ENCODE measurements around the gene AFDN.

The AFDN gene

GRCh38 chr6:167956983-167957492 lies 130.3 kb downstream of the AFDN start:
- H2AFZ ChIP-seq (ENCODE audit: low read depth, low read length, severe bottlenecking), result no peak overlapping the region
- H3K27ac ChIP-seq (ENCODE audit: low read depth, low read length), result no peak overlapping the region
- no peak for TF ChIP-seq EZH2phosphoT487 (conservative IDR thresholded peaks at IDR 0.05; ENCODE audit: low read length)
- no peak for TF ChIP-seq CTCF (IDR thresholded peaks at IDR 0.05; ENCODE audit: insufficient read depth, low read length, poor library complexity, severe bottlenecking)
- no peak overlapping the region for H3K9ac ChIP-seq (ENCODE audit: low read length)
- H3K9me2 ChIP-seq (replicated peaks; ENCODE audit: insufficient read depth, low read length), result no peaks in the 10 kb centered on the region
- no peak overlapping the region for H3K4me2 ChIP-seq (ENCODE audit: low read depth, low read length, poor library complexity, severe bottlenecking)
- no peaks in the 10 kb centered on the region for H4K20me1 ChIP-seq (ENCODE audit: low read depth, low read length)
- H3K9me3 ChIP-seq (ENCODE audit: insufficient read depth, low read length), result no peaks in the 10 kb centered on the region
- H3K36me3 ChIP-seq (ENCODE audit: low read length), result no peaks in the 10 kb centered on the region
- no peaks in the 10 kb centered on the region for H3K79me2 ChIP-seq (ENCODE audit: insufficient read depth, low read length)
- H3F3A ChIP-seq (ENCODE audit: insufficient read depth), result no peaks in the 10 kb centered on the region
- H3K4me3 ChIP-seq (ENCODE audit: insufficient read depth, low read length, poor library complexity, severe bottlenecking), result no peak overlapping the region
- H3K27me3 ChIP-seq (ENCODE audit: low read length), result no peaks in the 10 kb centered on the region

GRCh38 chr6:167957626-167958025 lies 130.9 kb downstream of the AFDN start:
- no peak overlapping the region for H3K9ac ChIP-seq (ENCODE audit: low read length)
- no peak overlapping the region for H3K4me3 ChIP-seq (ENCODE audit: insufficient read depth, low read length, poor library complexity, severe bottlenecking)
- no peak overlapping the region for H2AFZ ChIP-seq (ENCODE audit: low read depth, low read length, severe bottlenecking)
- H3K27ac ChIP-seq (ENCODE audit: low read depth, low read length), result no peak overlapping the region
- H3K9me2 ChIP-seq (replicated peaks; ENCODE audit: insufficient read depth, low read length), result no peaks in the 10 kb centered on the region
- no peaks in the 10 kb centered on the region for H3F3A ChIP-seq (ENCODE audit: insufficient read depth)
- H3K36me3 ChIP-seq (ENCODE audit: low read length), result no peaks in the 10 kb centered on the region
- H3K27me3 ChIP-seq (ENCODE audit: low read length), result no peaks in the 10 kb centered on the region
- TF ChIP-seq EZH2phosphoT487 (conservative IDR thresholded peaks at IDR 0.05; ENCODE audit: low read length) (no peak), CTCF (IDR thresholded peaks at IDR 0.05; ENCODE audit: insufficient read depth, low read length, poor library complexity, severe bottlenecking) (no peak)
- no peaks in the 10 kb centered on the region for H4K20me1 ChIP-seq (ENCODE audit: low read depth, low read length)
- H3K4me2 ChIP-seq (ENCODE audit: low read depth, low read length, poor library complexity, severe bottlenecking), result no peak overlapping the region
- H3K79me2 ChIP-seq (ENCODE audit: insufficient read depth, low read length), result no peaks in the 10 kb centered on the region
- no peaks in the 10 kb centered on the region for H3K9me3 ChIP-seq (ENCODE audit: insufficient read depth, low read length)

GRCh38 chr6:167960579-167960978 lies 133.9 kb downstream of the AFDN start:
- H3K36me3 ChIP-seq (ENCODE audit: low read length), result no peaks in the 10 kb centered on the region

More at GRCh38 chr6:167960579-167960978, 133.9 kb downstream of the AFDN start:
- TF ChIP-seq EZH2phosphoT487 (conservative IDR thresholded peaks at IDR 0.05; ENCODE audit: low read length) (no peak), CTCF (IDR thresholded peaks at IDR 0.05; ENCODE audit: insufficient read depth, low read length, poor library complexity, severe bottlenecking) (no peak)
- Histone ChIP-seq H3F3A (ENCODE audit: insufficient read depth) (no peaks in the 10 kb centered on the region), H3K9ac (ENCODE audit: low read length) (no peak overlapping the region), H3K79me2 (ENCODE audit: insufficient read depth, low read length) (no peaks in the 10 kb centered on the region), H3K4me3 (ENCODE audit: insufficient read depth, low read length, poor library complexity, severe bottlenecking) (no peak overlapping the region), H3K27ac (ENCODE audit: low read depth, low read length) (no peak overlapping the region), H3K4me2 (ENCODE audit: low read depth, low read length, poor library complexity, severe bottlenecking) (no peak overlapping the region), H3K9me3 (ENCODE audit: insufficient read depth, low read length) (no peaks in the 10 kb centered on the region), H2AFZ (ENCODE audit: low read depth, low read length, severe bottlenecking) (no peak overlapping the region), H3K27me3 (ENCODE audit: low read length) (no peaks in the 10 kb centered on the region), H4K20me1 (ENCODE audit: low read depth, low read length) (no peaks in the 10 kb centered on the region), H3K9me2 (replicated peaks; ENCODE audit: insufficient read depth, low read length) (no peaks in the 10 kb centered on the region)

Measured in SU-DHL-6 (cell line).